HG02798 (cell line): ENCODE results near the gene BUB3.

Experiments used
- ATAC-seq: cut with Tn5 transposase; IDR thresholded peaks from one replicate; pipeline ENCODE4 v1.9.1; 2021; ENCODE audit warnings: mild to moderate bottlenecking; ENCODE audit not compliant: unreplicated experiment, poor library complexity

The BUB3 gene

GRCh38 chr10:123140983-123141390, 13.2 kb upstream of the BUB3 start:
- no peak for ATAC-seq

- no peak for ATAC-seq
Observed at GRCh38 chr10:123141791-123142700, 12.2 kb upstream of the BUB3 start.

GRCh38 chr10:123142701-123143161, 11.5 kb upstream of the BUB3 start:
- no peak for ATAC-seq

GRCh38 chr10:123143162-123143824, 10.9 kb upstream of the BUB3 start:
- ATAC-seq = no peak

GRCh38 chr10:123143825-123144168, 10.4 kb upstream of the BUB3 start:
- no peak for ATAC-seq

GRCh38 chr10:123144697-123145541, 9.3 kb upstream of the BUB3 start:
- ATAC-seq = no peak

GRCh38 chr10:123145542-123146012, 8.6 kb upstream of the BUB3 start:
- ATAC-seq = no peak

- no peak for ATAC-seq
Observed at GRCh38 chr10:123146013-123146893, 7.9 kb upstream of the BUB3 start.

- no peak for ATAC-seq
Observed at GRCh38 chr10:123146894-123147634, 7.1 kb upstream of the BUB3 start.

GRCh38 chr10:123147635-123148413, 6.4 kb upstream of the BUB3 start, which contains the start of gene HMX2:
Gene HMX2, plus strand, starts transcription at chr10:123148136. Its CDS starts 243 bp downstream, at chr10:123148379.
- no peak for ATAC-seq

GRCh38 chr10:123148414-123149161, 5.6 kb upstream of the BUB3 start:
- no peak for ATAC-seq

GRCh38 chr10:123149162-123149567, 5.0 kb upstream of the BUB3 start:
- no peak for ATAC-seq

- ATAC-seq = no peak
Observed at GRCh38 chr10:123149568-123150270, 4.5 kb upstream of the BUB3 start.

GRCh38 chr10:123150271-123150985, 3.8 kb upstream of the BUB3 start:
- ATAC-seq = no peak

GRCh38 chr10:123150986-123151736, 3.0 kb upstream of the BUB3 start:
- ATAC-seq = no peak
